ENCODE data around the gene UPF2. TPM values are rescaled to one million over a fixed set of nuclear protein-coding genes. Genes with fewer than 3 reads are reported as not detected.
"Not testable (repeated sequence)": the region's sequence is repeated elsewhere in the genome, so short reads cannot be mapped to it uniquely, and the experiment has no call there.

The UPF2 gene
- total RNA-seq, 1 donor from 2014 or later = 38.1 TPM

- intact Hi-C loops (cut with micrococcal nuclease) = no loop called here
Observed at GRCh38 chr10:11908536-11908935, 134.1 kb downstream of the UPF2 start.

GRCh38 chr10:11907914-11908313 lies 134.7 kb downstream of the UPF2 start:
- intact Hi-C loops (cut with micrococcal nuclease) = no loop called here

- intact Hi-C loops (cut with micrococcal nuclease) = no loop called here
Observed at GRCh38 chr10:11906714-11907113, 135.9 kb downstream of the UPF2 start.

- intact Hi-C loops (cut with micrococcal nuclease) = no loop called here
Observed at GRCh38 chr10:11902646-11903045, 140.0 kb downstream of the UPF2 start.

GRCh38 chr10:11901833-11902475 lies 140.7 kb downstream of the UPF2 start:
- intact Hi-C loops (cut with micrococcal nuclease) = no loop called here

- intact Hi-C loops (cut with micrococcal nuclease) = no loop called here
Observed at GRCh38 chr10:11901454-11901832, 141.2 kb downstream of the UPF2 start.

GRCh38 chr10:11901036-11901301 lies 141.6 kb downstream of the UPF2 start:
- intact Hi-C loops (cut with micrococcal nuclease) = no loop called here

- intact Hi-C loops (cut with micrococcal nuclease) = no loop called here
Observed at GRCh38 chr10:11899067-11899876, 143.3 kb downstream of the UPF2 start.

- intact Hi-C loops (cut with micrococcal nuclease) = no loop called here
Observed at GRCh38 chr10:11898372-11899066, 144.1 kb downstream of the UPF2 start.

GRCh38 chr10:11898033-11898371 lies 144.6 kb downstream of the UPF2 start:
- intact Hi-C loops (cut with micrococcal nuclease) = no loop called here

- intact Hi-C loops (cut with micrococcal nuclease) = no loop called here
Observed at GRCh38 chr10:11896549-11897200, 145.9 kb downstream of the UPF2 start.

- intact Hi-C loops (cut with micrococcal nuclease) = no loop called here
Observed at GRCh38 chr10:11895598-11895997, 147.0 kb downstream of the UPF2 start.

GRCh38 chr10:11895108-11895466 lies 147.5 kb downstream of the UPF2 start:
- intact Hi-C loops (cut with micrococcal nuclease) = no loop called here

- intact Hi-C loops (cut with micrococcal nuclease) = no loop called here
Observed at GRCh38 chr10:11894381-11895107, 148.1 kb downstream of the UPF2 start.

GRCh38 chr10:11893749-11894278 lies 148.8 kb downstream of the UPF2 start:
- intact Hi-C loops (cut with micrococcal nuclease) = no loop called here

- intact Hi-C loops (cut with micrococcal nuclease) = no loop called here
Observed at GRCh38 chr10:11891776-11892486, 150.7 kb downstream of the UPF2 start.

GRCh38 chr10:11889263-11889662 lies 153.3 kb downstream of the UPF2 start:
- intact Hi-C loops (cut with micrococcal nuclease) = not testable (repeated sequence)

GRCh38 chr10:11887381-11888227 lies 155.0 kb downstream of the UPF2 start:
- intact Hi-C loops (cut with micrococcal nuclease) = no loop called here

- intact Hi-C loops (cut with micrococcal nuclease) = no loop called here
Observed at GRCh38 chr10:11886851-11887250, 155.8 kb downstream of the UPF2 start.

- intact Hi-C loops (cut with micrococcal nuclease) = no loop called here
Observed at GRCh38 chr10:11886138-11886474, 156.5 kb downstream of the UPF2 start.

All from T-helper 1 cell treated with Interleukin-12 subunit alpha and Interleukin-12 subunit beta and Interleukin-4 antibody, amounts not matched to agents 30 ng/mL and 1 ng/mL, for 36 hours (primary cell).